CD4-positive, CD25-positive, alpha-beta regulatory T cell (primary cell): ENCODE results near the gene UBL3. TPM values are rescaled to one million over a fixed set of nuclear protein-coding genes. Genes with fewer than 3 reads are reported as not detected.

ENCODE experiments used
- ATAC-seq, 2 donors: fragments of 150-1000 bp; cut with Tn5 transposase; one replicate each; pipeline ENCODE4 v1.10.0; 2021; ENCODE audit warnings: low read depth in 2 of 2, moderate number of reproducible peaks in 2 of 2, moderate library complexity in 1 of 2
- DNase-seq, 3 donors: peaks; one replicate each; pipeline versions ENCODE4 v3.0.0 to v3.0.0-alpha.2; 2012 to 2022; ENCODE audit warnings: mixed read lengths in 1 of 3
- H3K27ac ChIP-seq: one replicate; pipeline ENCODE4 v1.7.0; 2013; ENCODE audit warnings: mild to moderate bottlenecking, low read length; ENCODE audit not compliant: insufficient read depth, poor library complexity, severe bottlenecking
- H3K27me3 ChIP-seq: one replicate; pipeline ENCODE4 v1.7.0; 2013; ENCODE audit warnings: low read length; ENCODE audit not compliant: control insufficient read depth, insufficient read depth
- H3K36me3 ChIP-seq: one replicate; pipeline ENCODE4 v1.7.0; 2013; ENCODE audit warnings: mild to moderate bottlenecking, low read length, moderate library complexity; ENCODE audit not compliant: control insufficient read depth, insufficient read depth
- H3K4me1 ChIP-seq: 2 replicates; pipeline ENCODE4 v1.7.0; 2013; ENCODE audit warnings: mild to moderate bottlenecking, low read length; ENCODE audit not compliant: insufficient read depth, control insufficient read depth, poor library complexity, severe bottlenecking
- H3K4me3 ChIP-seq: one replicate; pipeline ENCODE4 v1.7.0; 2013; ENCODE audit warnings: low read depth, mild to moderate bottlenecking, low read length, moderate library complexity
- H3K9me3 ChIP-seq, 2 experiments: 1 replicate in 1 of 2; 2 replicates in 1 of 2; pipeline ENCODE4 v1.7.0; 2013; ENCODE audit warnings: low read length in 2 of 2, mild to moderate bottlenecking in 1 of 2, moderate library complexity in 1 of 2; ENCODE audit not compliant: control insufficient read depth in 2 of 2
- H3K27ac Mint-ChIP-seq, 3 donors: one replicate each; pipeline ENCODE4 v1.8.0; 2020 to 2022; ENCODE audit warnings: mild to moderate bottlenecking in 3 of 3, mixed read lengths in 3 of 3, moderate library complexity in 2 of 3
- H3K27me3 Mint-ChIP-seq: one replicate; pipeline ENCODE4 v1.8.0; 2022; ENCODE audit warnings: mild to moderate bottlenecking, mixed read lengths
- H3K36me3 Mint-ChIP-seq: one replicate; pipeline ENCODE4 v1.8.0; 2020; ENCODE audit warnings: mixed read lengths
- H3K4me1 Mint-ChIP-seq, 4 donors: one replicate each; pipeline ENCODE4 v1.8.0; 2020 to 2022; ENCODE audit warnings: mixed read lengths in 4 of 4, mild to moderate bottlenecking in 1 of 4
- H3K4me3 Mint-ChIP-seq, 4 donors: one replicate each; pipeline ENCODE4 v1.8.0; 2020 to 2022; ENCODE audit warnings: mild to moderate bottlenecking in 4 of 4, mixed read lengths in 4 of 4, moderate library complexity in 3 of 4
- H3K9me3 Mint-ChIP-seq, 7 donors: one replicate each; pipeline ENCODE4 v1.8.0; 2020 to 2022; ENCODE audit warnings: mixed read lengths in 7 of 7, mild to moderate bottlenecking in 3 of 7, moderate library complexity in 2 of 7
- polyA plus RNA-seq, 4 donors: library from polyadenylated mRNA; unstranded; fragments of 300-500 nt; fragmentation: Illumina TruSeq; gene quantifications; one replicate each; pipeline ENCODE4 v1.2.3, GENCODE V29; 2021
- total RNA-seq: library from RNA; stranded (reverse); gene quantifications from one replicate; pipeline ENCODE4 v1.2.3, GENCODE V29; 2022

Gene UBL3
- total and polyA plus RNA-seq, 5 donors from 2014 or later = 64.6 to 85.0 (median 71.4) TPM

- H3K9me3 ChIP-seq = no peaks in the 10 kb centered on the region
- peaks cover 56% of the 10 kb centered on the region for H3K4me1 ChIP-seq
- Mint-ChIP-seq H3K4me1 (peaks cover 42 to 77% (median 54%) of the 10 kb centered on the region in 4 donors), H3K36me3 (peaks cover 23% of the 10 kb centered on the region), H3K9me3 (no peaks in the 10 kb centered on the region), H3K27ac (no peak overlapping the region), H3K27me3 (no peaks in the 10 kb centered on the region), H3K4me3 (peak overlapping the region in 3 of 4 donors; percentile 31 to 60 (median 56))
- H3K36me3 ChIP-seq = peaks cover 3% of the 10 kb centered on the region
- H3K4me3 ChIP-seq = no peak overlapping the region
- no peak overlapping the region for H3K27ac ChIP-seq
- ATAC-seq = no peak
- DNase-seq = no peak
- no peaks in the 10 kb centered on the region for H3K27me3 ChIP-seq
These were observed 17.6 kb downstream of the UBL3 start for GRCh38 chr13:29832761-29833298.

- Mint-ChIP-seq H3K9me3 (no peaks in the 10 kb centered on the region), H3K4me1 (peaks cover 28 to 65% (median 46%) of the 10 kb centered on the region in 4 donors), H3K4me3 (no peak overlapping the region), H3K27ac (no peak overlapping the region), H3K36me3 (peaks cover 24% of the 10 kb centered on the region), H3K27me3 (no peaks in the 10 kb centered on the region)
- no peak for DNase-seq
- H3K4me3 ChIP-seq = no peak overlapping the region
- H3K9me3 ChIP-seq = no peaks in the 10 kb centered on the region
- ATAC-seq = no peak
- peaks cover 31% of the 10 kb centered on the region for H3K4me1 ChIP-seq
- peaks cover 3% of the 10 kb centered on the region for H3K36me3 ChIP-seq
- no peak overlapping the region for H3K27ac ChIP-seq
- no peaks in the 10 kb centered on the region for H3K27me3 ChIP-seq
These were observed 20.4 kb downstream of the UBL3 start for GRCh38 chr13:29830000-29830399.

DNA sequence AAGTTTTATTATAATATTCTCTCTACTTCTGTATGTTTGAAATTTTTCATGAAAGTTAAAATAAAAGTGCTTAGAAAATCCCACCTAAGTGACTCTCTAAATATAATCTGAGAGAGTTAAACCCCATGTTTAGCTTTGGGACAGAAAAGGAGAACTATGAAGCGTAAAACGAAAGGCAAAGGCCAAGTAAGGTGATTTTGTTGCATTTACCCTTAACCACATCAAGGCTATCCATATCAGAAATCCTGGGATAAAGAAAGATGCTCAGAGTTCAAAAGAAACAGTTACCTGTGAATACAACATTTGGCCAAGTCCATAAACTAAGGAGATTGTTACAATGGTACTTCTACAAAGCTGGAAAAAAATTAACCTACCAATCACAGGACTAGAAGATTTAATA lies 31.3 kb downstream of the UBL3 start:
- Histone ChIP-seq H3K4me1 (peaks cover 32% of the 10 kb centered on the region), H3K27me3 (no peaks in the 10 kb centered on the region), H3K9me3 (peaks cover 0 to 3% of the 10 kb centered on the region in 2 experiments), H3K27ac (no peak overlapping the region), H3K4me3 (peak overlapping the region; percentile 7), H3K36me3 (no peaks in the 10 kb centered on the region)
- Mint-ChIP-seq H3K27me3 (no peaks in the 10 kb centered on the region), H3K27ac (no peak overlapping the region), H3K4me3 (peak overlapping the region in 1 of 4 donors; percentile 28), H3K36me3 (peaks cover 16% of the 10 kb centered on the region), H3K4me1 (peaks cover 49 to 80% (median 66%) of the 10 kb centered on the region in 4 donors), H3K9me3 (peaks cover 0 to 1% (median 0%) of the 10 kb centered on the region in 7 donors)
- ATAC-seq (no peak), DNase-seq (no peak)

GRCh38 chr13:29817604-29818378 lies 32.6 kb downstream of the UBL3 start:
- Mint-ChIP-seq H3K36me3 (peaks cover 15% of the 10 kb centered on the region), H3K27me3 (no peaks in the 10 kb centered on the region), H3K4me1 (peaks cover 49 to 85% (median 67%) of the 10 kb centered on the region in 4 donors), H3K27ac (peak overlapping the region in 1 of 3 donors; percentile 81), H3K9me3 (peaks cover 0 to 1% (median 0%) of the 10 kb centered on the region in 7 donors), H3K4me3 (peak overlapping the region; percentile 2 to 79 (median 50))
- H3K36me3 ChIP-seq = no peaks in the 10 kb centered on the region
- H3K27ac ChIP-seq = no peak overlapping the region
- peaks cover 0 to 3% of the 10 kb centered on the region in 2 experiments for H3K9me3 ChIP-seq
- H3K27me3 ChIP-seq = no peaks in the 10 kb centered on the region
- ATAC-seq (peak; percentile 31 to 48), DNase-seq (peak in 1 of 3 donors; percentile 28)
- H3K4me1 ChIP-seq = peaks cover 32% of the 10 kb centered on the region
- peak overlapping the region; percentile 33 for H3K4me3 ChIP-seq

- no peak overlapping the region for H3K27ac Mint-ChIP-seq
- no peak for ATAC-seq
These were observed 33.7 kb downstream of the UBL3 start for GRCh38 chr13:29816715-29817114.

GRCh38 chr13:29815336-29815735 lies 35.1 kb downstream of the UBL3 start:
- peaks cover 35% of the 10 kb centered on the region for H3K4me1 ChIP-seq
- no peaks in the 10 kb centered on the region for H3K27me3 ChIP-seq
- no peaks in the 10 kb centered on the region for H3K27me3 Mint-ChIP-seq
- H3K27ac Mint-ChIP-seq = no peak overlapping the region
- H3K9me3 Mint-ChIP-seq = no peaks in the 10 kb centered on the region
- peaks cover 2% of the 10 kb centered on the region for H3K36me3 ChIP-seq
- DNase-seq (no peak), ATAC-seq (no peak)
- H3K4me3 ChIP-seq = no peak overlapping the region
- H3K27ac ChIP-seq = no peak overlapping the region
- H3K9me3 ChIP-seq = no peaks in the 10 kb centered on the region
- peaks cover 50 to 85% (median 61%) of the 10 kb centered on the region in 4 donors for H3K4me1 Mint-ChIP-seq
- H3K36me3 Mint-ChIP-seq = peaks cover 3% of the 10 kb centered on the region
- peak overlapping the region in 1 of 4 donors; percentile 15 for H3K4me3 Mint-ChIP-seq

More at GRCh38 chr13:29816715-29817114, 33.7 kb downstream of the UBL3 start:
- Histone ChIP-seq H3K4me3 (no peak overlapping the region), H3K36me3 (peaks cover 2% of the 10 kb centered on the region), H3K9me3 (peaks cover 0 to 3% of the 10 kb centered on the region in 2 experiments), H3K27me3 (no peaks in the 10 kb centered on the region), H3K27ac (no peak overlapping the region), H3K4me1 (peaks cover 34% of the 10 kb centered on the region)
- Mint-ChIP-seq H3K9me3 (peaks cover 0 to 1% (median 0%) of the 10 kb centered on the region in 7 donors), H3K4me3 (no peak overlapping the region), H3K4me1 (peaks cover 51 to 81% (median 62%) of the 10 kb centered on the region in 4 donors), H3K36me3 (peaks cover 6% of the 10 kb centered on the region), H3K27me3 (no peaks in the 10 kb centered on the region)
- DNase-seq = no peak

- Histone ChIP-seq H3K36me3 (peaks cover 2% of the 10 kb centered on the region), H3K27me3 (no peaks in the 10 kb centered on the region), H3K9me3 (no peaks in the 10 kb centered on the region), H3K27ac (no peak overlapping the region), H3K4me1 (peaks cover 32% of the 10 kb centered on the region), H3K4me3 (no peak overlapping the region)
- ATAC-seq (no peak), DNase-seq (no peak)
- Mint-ChIP-seq H3K4me3 (no peak overlapping the region), H3K27ac (no peak overlapping the region), H3K9me3 (peaks cover 0 to 2% (median 0%) of the 10 kb centered on the region in 7 donors), H3K27me3 (no peaks in the 10 kb centered on the region), H3K4me1 (peaks cover 53 to 84% (median 65%) of the 10 kb centered on the region in 4 donors), H3K36me3 (peaks cover 4% of the 10 kb centered on the region)
These were observed 39.5 kb downstream of the UBL3 start for GRCh38 chr13:29810898-29811297.
